Prostate gland (tissue), 2 donors: Measurements from ENCODE around the gene CTIF. TPM values are rescaled to one million over a fixed set of nuclear protein-coding genes. Genes with fewer than 3 reads are reported as not detected.

Source experiments
- DNase-seq: peaks from one replicate; pipeline ENCODE4 v3.0.0-alpha.2; 2019; ENCODE audit warnings: low spot score
- H3K27ac ChIP-seq, 2 donors: fragments of 200-600 bp; sonication (generic); 2 replicates each; pipeline ENCODE4 v1.5.1; 2017 to 2019
- H3K27me3 ChIP-seq: fragments of 200-600 bp; sonication (generic); replicated peaks from 2 replicates; pipeline ENCODE4 v1.5.1; 2019; ENCODE audit not compliant: insufficient read depth
- H3K36me3 ChIP-seq, 2 donors: fragments of 200-600 bp; sonication (generic); 1 replicate in 1 of 2; 2 replicates in 1 of 2; pipeline versions ENCODE4 v1.5.1 to v1.8.1; 2017 to 2019
- H3K4me1 ChIP-seq: fragments of 200-600 bp; sonication (generic); replicated peaks from 2 replicates; pipeline ENCODE4 v1.5.1; 2019
- H3K4me3 ChIP-seq, 2 donors: fragments of 200-600 bp; sonication (generic); 2 replicates each; pipeline ENCODE4 v1.5.1; 2017 to 2019
- H3K9me3 ChIP-seq: fragments of 200-600 bp; sonication (generic); 2 replicates; pipeline ENCODE4 v1.5.1; 2017
- CTCF ChIP-seq, 4 experiments: fragments of 200-600 bp in 2 of 4; fragments of 450-650 bp in 2 of 4; sonication (generic) in 2 of 4; IDR thresholded peaks; 1 replicate in 3 of 4; 2 replicates in 1 of 4; pipeline ENCODE4 v1.5.1; 2016 to 2019; ENCODE audit warnings: antibody characterized with exemption in 4 of 4, mild to moderate bottlenecking in 2 of 4, moderate library complexity in 2 of 4
- POLR2A ChIP-seq: fragments of 450-650 bp; IDR thresholded peaks from one replicate; pipeline ENCODE4 v1.6.1; 2016; ENCODE audit warnings: antibody characterized with exemption, mild to moderate bottlenecking
- POLR2AphosphoS5 ChIP-seq: sonication (generic); formaldehyde crosslinking; IDR thresholded peaks from one replicate; pipeline ENCODE4 v1.6.1; 2017; ENCODE audit warnings: antibody characterized with exemption
- WGBS: methylation state at CpG from one replicate; pipeline ENCODE4 v1.1.5; 2018; 5-methylcytosine and 5-hydroxymethylcytosine counted together
- intact Hi-C: fragments of 100-400 bp; cut with DNase I; formaldehyde crosslinking; loops from one replicate; pipeline ENCODE4 v1.14.2; 2022
- total RNA-seq, 2 donors: library from RNA; depleted of rRNA; stranded (reverse); fragments of >200 nt; gene quantifications; one replicate each; pipeline ENCODE4 v1.1.0, GENCODE V29; 2016

The CTIF gene
- total RNA-seq, 2 donors from 2014 or later = 8.1 to 57.9 TPM

- 93% methylated on average over 5 of the region's 5 CpGs for WGBS
- Histone ChIP-seq H3K4me1 (no peaks in the 10 kb centered on the region), H3K27ac (no peak overlapping the region), H3K27me3 (no peaks in the 10 kb centered on the region), H3K36me3 (no peaks in the 10 kb centered on the region), H3K9me3 (no peaks in the 10 kb centered on the region), H3K4me3 (no peak overlapping the region)
- intact Hi-C loops = no loop called here
- no peak for DNase-seq
- TF ChIP-seq POLR2AphosphoS5 (no peak), POLR2A (no peak), CTCF (IDR thresholded peaks at IDR 0.05) (no peak)
Measured at GRCh38 chr18:48821251-48821590, 282.4 kb downstream of the CTIF start.

GRCh38 chr18:48821845-48822244 is 283.0 kb downstream of the CTIF start:
- WGBS = 82% methylated on average over 4 of the region's 4 CpGs
- Histone ChIP-seq H3K27ac (no peak overlapping the region), H3K9me3 (no peaks in the 10 kb centered on the region), H3K27me3 (no peaks in the 10 kb centered on the region), H3K4me3 (no peak overlapping the region), H3K36me3 (no peaks in the 10 kb centered on the region), H3K4me1 (no peaks in the 10 kb centered on the region)
- intact Hi-C loops = no loop called here
- TF ChIP-seq POLR2A (no peak), POLR2AphosphoS5 (no peak), CTCF (IDR thresholded peaks at IDR 0.05) (no peak)
- DNase-seq = no peak

- TF ChIP-seq CTCF (IDR thresholded peaks at IDR 0.05) = no peak
- no peak for TF ChIP-seq POLR2AphosphoS5
- no peak for TF ChIP-seq POLR2A
- no peaks in the 10 kb centered on the region for H3K36me3 ChIP-seq
- H3K27ac ChIP-seq = no peak overlapping the region
- peaks cover 12% of the 10 kb centered on the region for H3K4me1 ChIP-seq
- no peak for DNase-seq
- 93% methylated on average over 14 of the region's 14 CpGs for WGBS
- no peaks in the 10 kb centered on the region for H3K9me3 ChIP-seq
- H3K27me3 ChIP-seq = no peaks in the 10 kb centered on the region
- no peak overlapping the region for H3K4me3 ChIP-seq
- intact Hi-C loops = no loop called here
Measured at GRCh38 chr18:48824231-48824970, 285.6 kb downstream of the CTIF start.

DNA sequence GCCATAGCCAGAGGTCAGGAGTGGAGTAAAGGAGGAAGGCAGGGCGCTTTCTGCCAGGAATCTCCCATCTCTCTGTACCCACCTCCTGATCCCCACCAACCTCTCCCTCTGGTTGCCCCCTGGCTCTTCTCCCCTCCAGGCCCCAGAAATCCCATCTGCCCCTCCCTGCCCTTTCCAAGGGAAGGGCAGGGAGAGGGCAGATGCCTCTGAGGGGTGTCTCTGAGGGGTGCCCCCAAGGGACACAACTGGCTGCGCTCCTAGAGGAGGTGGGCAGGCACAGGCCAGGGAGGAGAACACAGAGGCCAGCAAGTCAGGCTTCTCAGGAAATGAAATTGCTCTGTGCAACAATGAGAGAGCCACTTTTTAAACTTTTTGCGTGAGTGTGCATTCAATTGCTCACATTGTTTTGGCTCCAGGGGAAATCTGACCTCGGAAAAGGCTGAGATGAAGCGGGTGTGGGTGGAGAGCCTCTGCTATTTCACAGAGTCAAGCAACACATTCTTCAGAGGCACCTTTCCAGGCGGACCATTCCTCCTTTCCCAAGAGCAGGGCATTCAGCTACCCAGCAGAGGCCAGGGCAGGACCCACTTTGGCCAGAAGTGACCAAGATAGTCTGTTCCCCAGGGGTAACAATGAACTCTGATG is 286.4 kb downstream of the CTIF start:
- TF ChIP-seq POLR2AphosphoS5 = no peak
- TF ChIP-seq POLR2A = no peak
- no peak for TF ChIP-seq CTCF (IDR thresholded peaks at IDR 0.05)
- Histone ChIP-seq H3K4me3 (no peak overlapping the region), H3K27me3 (no peaks in the 10 kb centered on the region), H3K36me3 (no peaks in the 10 kb centered on the region), H3K9me3 (no peaks in the 10 kb centered on the region), H3K4me1 (peaks cover 12% of the 10 kb centered on the region), H3K27ac (no peak overlapping the region)
- intact Hi-C loops = loop anchor here (5.0 kb wide), 2 partner anchors 62 to 122 kb away; no protein-coding TSS in a partner anchor
- WGBS = 60% methylated on average over 6 of the region's 6 CpGs
- DNase-seq = no peak

DNA sequence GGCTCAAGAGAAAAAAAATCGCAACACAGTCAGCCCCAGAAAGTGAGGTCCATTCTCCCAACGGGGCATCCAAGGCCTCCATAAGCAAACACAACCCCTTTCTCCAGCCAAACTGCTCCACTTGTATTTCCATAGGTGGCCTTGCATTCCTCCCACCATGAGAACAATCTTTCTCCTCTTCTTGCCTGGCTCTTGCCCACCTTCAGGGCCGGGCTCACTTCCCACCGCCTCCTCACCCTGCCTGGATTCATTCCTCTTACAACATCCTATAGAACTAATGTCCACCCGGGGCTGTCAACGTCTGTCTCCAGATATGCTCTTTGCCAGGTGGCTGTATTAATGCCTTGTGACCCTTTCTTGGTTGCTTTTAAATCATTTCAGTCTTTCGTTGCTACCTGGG is 287.4 kb downstream of the CTIF start:
- H3K4me3 ChIP-seq = no peak overlapping the region
- no peak overlapping the region for H3K27ac ChIP-seq
- no peak for TF ChIP-seq POLR2A
- no peak for TF ChIP-seq POLR2AphosphoS5
- TF ChIP-seq CTCF (IDR thresholded peaks at IDR 0.05) = no peak

More for the DNA sequence above, 287.4 kb downstream of the CTIF start:
- Histone ChIP-seq H3K9me3 (no peaks in the 10 kb centered on the region), H3K36me3 (no peaks in the 10 kb centered on the region), H3K4me1 (peaks cover 12% of the 10 kb centered on the region), H3K27me3 (no peaks in the 10 kb centered on the region)
- intact Hi-C loops = loop anchor here (5.0 kb wide), 2 partner anchors 61 to 121 kb away; no protein-coding TSS in a partner anchor
- WGBS = 85% methylated on average over 7 of the region's 7 CpGs
- DNase-seq = no peak
